Measurements from ENCODE around the gene LAD1.

LAD1 gene

DNA sequence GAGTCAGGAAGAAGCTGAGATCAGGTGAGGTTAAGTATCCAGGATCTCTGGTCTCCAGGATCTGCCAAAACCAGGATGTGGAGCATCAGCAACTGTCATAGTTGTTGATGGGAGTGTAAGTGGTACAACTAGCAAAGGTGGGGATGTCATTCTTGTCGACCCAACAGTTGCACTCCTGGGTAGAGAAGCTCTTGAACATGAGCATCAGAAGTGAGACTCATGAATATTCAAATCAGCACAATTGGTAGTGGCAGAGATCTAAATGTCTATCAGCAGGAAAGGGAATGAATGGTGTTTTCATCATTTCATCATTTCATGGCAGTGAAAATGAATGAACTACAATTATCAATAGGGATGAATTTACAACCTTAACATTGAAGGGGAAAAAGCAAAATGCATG, 4.2 kb upstream of the LAD1 start:
- Histone ChIP-seq H3K27me3 (ENCODE audit: control insufficient read depth, low read length) (peaks cover 25% of the 10 kb centered on the region), H3K4me3 (ENCODE audit: low read length) (no peak overlapping the region), H3K4me2 (ENCODE audit: low read length) (no peak overlapping the region), H3K27ac (ENCODE audit: low read depth, low read length) (no peak overlapping the region), H3K36me3 (ENCODE audit: control insufficient read depth, low read length) (no peaks in the 10 kb centered on the region), H3F3A (ENCODE audit: control insufficient read depth, insufficient read depth) (no peaks in the 10 kb centered on the region), H3K9me2 (replicated peaks; ENCODE audit: control insufficient read depth, low read length) (no peaks in the 10 kb centered on the region), H3K9me3 (ENCODE audit: control insufficient read depth, insufficient read depth, low read length) (no peaks in the 10 kb centered on the region), H3K79me2 (ENCODE audit: control insufficient read depth, low read length) (no peaks in the 10 kb centered on the region), H4K20me1 (ENCODE audit: control insufficient read depth, insufficient read depth, low read depth, low read length) (no peaks in the 10 kb centered on the region), H3K4me1 (ENCODE audit: control insufficient read depth, low read length) (no peaks in the 10 kb centered on the region)
- no peak for TF ChIP-seq CTCF (IDR thresholded peaks at IDR 0.05; ENCODE audit: low read depth, low read length, poor library complexity, severe bottlenecking)
- TF ChIP-seq EZH2phosphoT487 (IDR thresholded peaks at IDR 0.05; ENCODE audit: borderline replicate concordance, low read length), result no peak

DNA sequence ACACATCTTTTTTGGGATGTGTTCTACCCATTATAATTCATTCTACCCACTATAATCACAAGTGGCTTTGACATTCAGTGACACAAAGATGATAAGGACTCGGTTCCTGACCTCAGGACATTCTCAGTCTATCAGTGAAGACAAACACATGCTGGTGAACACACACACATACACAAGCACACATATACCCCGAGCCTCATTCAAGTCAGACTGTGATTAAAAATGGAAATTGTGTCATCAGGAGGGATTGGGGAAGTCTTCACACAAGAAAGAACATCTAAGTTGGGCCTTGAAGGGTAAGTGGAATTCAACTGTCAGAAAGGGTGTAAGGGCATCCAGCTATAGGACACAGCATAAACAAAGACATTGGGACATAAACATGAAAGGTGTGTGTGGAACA, 2.6 kb upstream of the LAD1 start:
- no peaks in the 10 kb centered on the region for H3F3A ChIP-seq (ENCODE audit: control insufficient read depth, insufficient read depth)
- H3K4me1 ChIP-seq (ENCODE audit: control insufficient read depth, low read length), result no peaks in the 10 kb centered on the region
- H3K9me2 ChIP-seq (replicated peaks; ENCODE audit: control insufficient read depth, low read length), result no peaks in the 10 kb centered on the region
- no peak overlapping the region for H3K4me2 ChIP-seq (ENCODE audit: low read length)
- H4K20me1 ChIP-seq (ENCODE audit: control insufficient read depth, insufficient read depth, low read depth, low read length), result no peaks in the 10 kb centered on the region
- no peaks in the 10 kb centered on the region for H3K36me3 ChIP-seq (ENCODE audit: control insufficient read depth, low read length)
- no peaks in the 10 kb centered on the region for H3K79me2 ChIP-seq (ENCODE audit: control insufficient read depth, low read length)
- no peak overlapping the region for H3K27ac ChIP-seq (ENCODE audit: low read depth, low read length)
- no peak overlapping the region for H3K4me3 ChIP-seq (ENCODE audit: low read length)
- peaks cover 25% of the 10 kb centered on the region for H3K27me3 ChIP-seq (ENCODE audit: control insufficient read depth, low read length)
- TF ChIP-seq EZH2phosphoT487 (IDR thresholded peaks at IDR 0.05; ENCODE audit: borderline replicate concordance, low read length), result no peak
- no peak for TF ChIP-seq CTCF (IDR thresholded peaks at IDR 0.05; ENCODE audit: low read depth, low read length, poor library complexity, severe bottlenecking)
- H3K9me3 ChIP-seq (ENCODE audit: control insufficient read depth, insufficient read depth, low read length), result no peaks in the 10 kb centered on the region

DNA sequence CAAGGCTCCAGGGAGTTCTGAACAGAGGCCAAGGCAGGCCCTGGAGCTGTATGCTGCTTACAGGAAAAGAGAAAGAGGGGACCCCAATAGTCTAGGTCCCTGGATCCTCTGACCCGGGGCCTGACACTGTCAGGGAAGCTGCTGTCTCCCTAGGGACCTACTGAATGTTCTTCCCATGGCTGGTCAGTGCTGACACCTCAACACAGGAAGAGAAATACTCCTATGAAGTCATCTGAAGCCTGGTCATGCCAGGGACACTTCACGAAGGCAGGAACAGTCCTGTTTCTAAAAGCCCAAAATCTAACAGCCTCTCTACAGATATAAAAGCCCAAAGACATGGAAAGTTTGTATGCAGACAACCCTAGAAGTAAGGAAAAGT, 1.7 kb upstream of the LAD1 start:
- H3K36me3 ChIP-seq (ENCODE audit: control insufficient read depth, low read length), result no peaks in the 10 kb centered on the region
- TF ChIP-seq EZH2phosphoT487 (IDR thresholded peaks at IDR 0.05; ENCODE audit: borderline replicate concordance, low read length), result no peak
- peaks cover 25% of the 10 kb centered on the region for H3K27me3 ChIP-seq (ENCODE audit: control insufficient read depth, low read length)
- H3K4me2 ChIP-seq (ENCODE audit: low read length), result no peak overlapping the region
- H3K27ac ChIP-seq (ENCODE audit: low read depth, low read length), result no peak overlapping the region
- H3K4me1 ChIP-seq (ENCODE audit: control insufficient read depth, low read length), result no peaks in the 10 kb centered on the region
- no peaks in the 10 kb centered on the region for H3K9me3 ChIP-seq (ENCODE audit: control insufficient read depth, insufficient read depth, low read length)
- H3K79me2 ChIP-seq (ENCODE audit: control insufficient read depth, low read length), result no peaks in the 10 kb centered on the region
- no peaks in the 10 kb centered on the region for H3K9me2 ChIP-seq (replicated peaks; ENCODE audit: control insufficient read depth, low read length)
- no peak overlapping the region for H3K4me3 ChIP-seq (ENCODE audit: low read length)
- no peaks in the 10 kb centered on the region for H3F3A ChIP-seq (ENCODE audit: control insufficient read depth, insufficient read depth)
- no peaks in the 10 kb centered on the region for H4K20me1 ChIP-seq (ENCODE audit: control insufficient read depth, insufficient read depth, low read depth, low read length)

GRCh38 chr1:201400212-201400851, 1.2 kb upstream of the LAD1 start:
- Histone ChIP-seq H3F3A (ENCODE audit: control insufficient read depth, insufficient read depth) (no peaks in the 10 kb centered on the region), H3K4me3 (ENCODE audit: low read length) (no peak overlapping the region), H3K79me2 (ENCODE audit: control insufficient read depth, low read length) (no peaks in the 10 kb centered on the region), H4K20me1 (ENCODE audit: control insufficient read depth, insufficient read depth, low read depth, low read length) (no peaks in the 10 kb centered on the region), H3K27me3 (ENCODE audit: control insufficient read depth, low read length) (peaks cover 25% of the 10 kb centered on the region), H3K36me3 (ENCODE audit: control insufficient read depth, low read length) (no peaks in the 10 kb centered on the region), H3K4me1 (ENCODE audit: control insufficient read depth, low read length) (no peaks in the 10 kb centered on the region), H3K27ac (ENCODE audit: low read depth, low read length) (no peak overlapping the region), H3K4me2 (ENCODE audit: low read length) (no peak overlapping the region), H3K9me3 (ENCODE audit: control insufficient read depth, insufficient read depth, low read length) (no peaks in the 10 kb centered on the region), H3K9me2 (replicated peaks; ENCODE audit: control insufficient read depth, low read length) (no peaks in the 10 kb centered on the region)
- TF ChIP-seq CTCF (IDR thresholded peaks at IDR 0.05; ENCODE audit: low read depth, low read length, poor library complexity, severe bottlenecking) (no peak), EZH2phosphoT487 (IDR thresholded peaks at IDR 0.05; ENCODE audit: borderline replicate concordance, low read length) (no peak)

Data from DOHH2 (cell line).